ENCODE data around the gene ADAMTS12. TPM values are rescaled to one million over a fixed set of nuclear protein-coding genes. Genes with fewer than 3 reads are reported as not detected.

ADAMTS12 gene
- total and polyA plus RNA-seq, 2 experiments from 2014 or later: 9.1 to 17.1 TPM

- Mint-ChIP-seq H3K36me3 (ENCODE audit: low read depth) (peaks cover 4% of the 10 kb centered on the region; the same call in 2 of the 3 replicates), H3K4me1 (no peaks in the 10 kb centered on the region), H3K27ac (no peak overlapping the region), H3K9me3 (no peaks in the 10 kb centered on the region), H3K27me3 (ENCODE audit: insufficient read depth, low read depth, poor library complexity) (peaks cover 2% of the 10 kb centered on the region), H3K4me3 (no peak overlapping the region)
- Histone ChIP-seq H3K79me2 (replicated peaks; ENCODE audit: insufficient read depth) (no peaks in the 10 kb centered on the region), H3K36me3 (ENCODE audit: insufficient read depth) (no peaks in the 10 kb centered on the region), H3K4me1 (ENCODE audit: insufficient read depth) (peaks cover 2% of the 10 kb centered on the region; the same call in 1 of the 2 replicates), H3K4me3 (no peak overlapping the region), H4K20me1 (replicated peaks; ENCODE audit: insufficient read depth) (no peaks in the 10 kb centered on the region), H3K27ac (ENCODE audit: low read depth) (no peak overlapping the region), H3K4me2 (no peak overlapping the region), H3K9me2 (ENCODE audit: insufficient read depth) (peaks cover 24% of the 10 kb centered on the region), H3F3A (replicated peaks; ENCODE audit: low read depth) (no peaks in the 10 kb centered on the region), H3K27me3 (ENCODE audit: insufficient read depth) (no peaks in the 10 kb centered on the region), H2AFZ (no peak overlapping the region)
- ATAC-seq (no peak), DNase-seq (ENCODE audit: low spot score) (no peak)
- TF ChIP-seq EZH2phosphoT487 (IDR thresholded peaks at IDR 0.05; ENCODE audit: unreplicated experiment) (no peak), ZNF331 (CRISPR knock-in tag; IDR thresholded peaks at IDR 0.05; ENCODE audit: low read depth) (no peak), CREB1 (CRISPR knock-in tag; IDR thresholded peaks at IDR 0.05; ENCODE audit: low read depth) (no peak), EZH2 (IDR thresholded peaks at IDR 0.05; ENCODE audit: low read depth, unreplicated experiment) (no peak), JUNB (IDR thresholded peaks at IDR 0.05; ENCODE audit: unreplicated experiment) (no peak), POLR2AphosphoS5 (IDR thresholded peaks at IDR 0.05; ENCODE audit: low read depth) (no peak), NANOG (IDR thresholded peaks at IDR 0.05; ENCODE audit: borderline replicate concordance) (no peak), CTCF (conservative IDR thresholded peaks at IDR 0.05; ENCODE audit: low read depth in 2 of 2) (no peak)
- TF ChIP-seq, protein P1, sequence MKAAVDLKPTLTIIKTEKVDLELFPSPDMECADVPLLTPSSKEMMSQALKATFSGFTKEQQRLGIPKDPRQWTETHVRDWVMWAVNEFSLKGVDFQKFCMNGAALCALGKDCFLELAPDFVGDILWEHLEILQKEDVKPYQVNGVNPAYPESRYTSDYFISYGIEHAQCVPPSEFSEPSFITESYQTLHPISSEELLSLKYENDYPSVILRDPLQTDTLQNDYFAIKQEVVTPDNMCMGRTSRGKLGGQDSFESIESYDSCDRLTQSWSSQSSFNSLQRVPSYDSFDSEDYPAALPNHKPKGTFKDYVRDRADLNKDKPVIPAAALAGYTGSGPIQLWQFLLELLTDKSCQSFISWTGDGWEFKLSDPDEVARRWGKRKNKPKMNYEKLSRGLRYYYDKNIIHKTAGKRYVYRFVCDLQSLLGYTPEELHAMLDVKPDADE (IDR thresholded peaks at IDR 0.05): no peak
- TF ChIP-seq, protein P2, sequence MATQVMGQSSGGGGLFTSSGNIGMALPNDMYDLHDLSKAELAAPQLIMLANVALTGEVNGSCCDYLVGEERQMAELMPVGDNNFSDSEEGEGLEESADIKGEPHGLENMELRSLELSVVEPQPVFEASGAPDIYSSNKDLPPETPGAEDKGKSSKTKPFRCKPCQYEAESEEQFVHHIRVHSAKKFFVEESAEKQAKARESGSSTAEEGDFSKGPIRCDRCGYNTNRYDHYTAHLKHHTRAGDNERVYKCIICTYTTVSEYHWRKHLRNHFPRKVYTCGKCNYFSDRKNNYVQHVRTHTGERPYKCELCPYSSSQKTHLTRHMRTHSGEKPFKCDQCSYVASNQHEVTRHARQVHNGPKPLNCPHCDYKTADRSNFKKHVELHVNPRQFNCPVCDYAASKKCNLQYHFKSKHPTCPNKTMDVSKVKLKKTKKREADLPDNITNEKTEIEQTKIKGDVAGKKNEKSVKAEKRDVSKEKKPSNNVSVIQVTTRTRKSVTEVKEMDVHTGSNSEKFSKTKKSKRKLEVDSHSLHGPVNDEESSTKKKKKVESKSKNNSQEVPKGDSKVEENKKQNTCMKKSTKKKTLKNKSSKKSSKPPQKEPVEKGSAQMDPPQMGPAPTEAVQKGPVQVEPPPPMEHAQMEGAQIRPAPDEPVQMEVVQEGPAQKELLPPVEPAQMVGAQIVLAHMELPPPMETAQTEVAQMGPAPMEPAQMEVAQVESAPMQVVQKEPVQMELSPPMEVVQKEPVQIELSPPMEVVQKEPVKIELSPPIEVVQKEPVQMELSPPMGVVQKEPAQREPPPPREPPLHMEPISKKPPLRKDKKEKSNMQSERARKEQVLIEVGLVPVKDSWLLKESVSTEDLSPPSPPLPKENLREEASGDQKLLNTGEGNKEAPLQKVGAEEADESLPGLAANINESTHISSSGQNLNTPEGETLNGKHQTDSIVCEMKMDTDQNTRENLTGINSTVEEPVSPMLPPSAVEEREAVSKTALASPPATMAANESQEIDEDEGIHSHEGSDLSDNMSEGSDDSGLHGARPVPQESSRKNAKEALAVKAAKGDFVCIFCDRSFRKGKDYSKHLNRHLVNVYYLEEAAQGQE (IDR thresholded peaks at IDR 0.05; ENCODE audit: unreplicated experiment): no peak
These were observed 355.0 kb downstream of the ADAMTS12 start for GRCh38 chr5:33536802-33537201.

Measured in GM23338 (cell line).